HK-2 (cell line): ENCODE results near the gene CFAP69.
A peak's percentile ranks its signal among the peaks of the same experiment; 100 is the strongest.

Source experiments
- DNase-seq: peaks from one replicate; pipeline ENCODE4 v3.0.0-alpha.2; 2018; ENCODE audit not compliant: unreplicated experiment

Gene CFAP69, protein sequence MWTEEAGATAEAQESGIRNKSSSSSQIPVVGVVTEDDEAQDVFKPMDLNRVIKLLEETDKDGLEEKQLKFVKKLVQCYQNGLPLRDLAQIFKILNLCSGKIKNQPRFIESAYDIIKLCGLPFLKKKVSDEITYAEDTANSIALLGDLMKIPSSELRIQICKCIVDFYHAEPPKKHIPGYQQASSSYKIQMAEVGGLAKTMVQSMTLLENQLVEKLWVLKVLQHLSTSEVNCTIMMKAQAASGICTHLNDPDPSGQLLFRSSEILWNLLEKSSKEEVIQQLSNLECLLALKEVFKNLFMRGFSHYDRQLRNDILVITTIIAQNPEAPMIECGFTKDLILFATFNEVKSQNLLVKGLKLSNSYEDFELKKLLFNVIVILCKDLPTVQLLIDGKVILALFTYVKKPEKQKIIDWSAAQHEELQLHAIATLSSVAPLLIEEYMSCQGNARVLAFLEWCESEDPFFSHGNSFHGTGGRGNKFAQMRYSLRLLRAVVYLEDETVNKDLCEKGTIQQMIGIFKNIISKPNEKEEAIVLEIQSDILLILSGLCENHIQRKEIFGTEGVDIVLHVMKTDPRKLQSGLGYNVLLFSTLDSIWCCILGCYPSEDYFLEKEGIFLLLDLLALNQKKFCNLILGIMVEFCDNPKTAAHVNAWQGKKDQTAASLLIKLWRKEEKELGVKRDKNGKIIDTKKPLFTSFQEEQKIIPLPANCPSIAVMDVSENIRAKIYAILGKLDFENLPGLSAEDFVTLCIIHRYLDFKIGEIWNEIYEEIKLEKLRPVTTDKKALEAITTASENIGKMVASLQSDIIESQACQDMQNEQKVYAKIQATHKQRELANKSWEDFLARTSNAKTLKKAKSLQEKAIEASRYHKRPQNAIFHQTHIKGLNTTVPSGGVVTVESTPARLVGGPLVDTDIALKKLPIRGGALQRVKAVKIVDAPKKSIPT

DNA sequence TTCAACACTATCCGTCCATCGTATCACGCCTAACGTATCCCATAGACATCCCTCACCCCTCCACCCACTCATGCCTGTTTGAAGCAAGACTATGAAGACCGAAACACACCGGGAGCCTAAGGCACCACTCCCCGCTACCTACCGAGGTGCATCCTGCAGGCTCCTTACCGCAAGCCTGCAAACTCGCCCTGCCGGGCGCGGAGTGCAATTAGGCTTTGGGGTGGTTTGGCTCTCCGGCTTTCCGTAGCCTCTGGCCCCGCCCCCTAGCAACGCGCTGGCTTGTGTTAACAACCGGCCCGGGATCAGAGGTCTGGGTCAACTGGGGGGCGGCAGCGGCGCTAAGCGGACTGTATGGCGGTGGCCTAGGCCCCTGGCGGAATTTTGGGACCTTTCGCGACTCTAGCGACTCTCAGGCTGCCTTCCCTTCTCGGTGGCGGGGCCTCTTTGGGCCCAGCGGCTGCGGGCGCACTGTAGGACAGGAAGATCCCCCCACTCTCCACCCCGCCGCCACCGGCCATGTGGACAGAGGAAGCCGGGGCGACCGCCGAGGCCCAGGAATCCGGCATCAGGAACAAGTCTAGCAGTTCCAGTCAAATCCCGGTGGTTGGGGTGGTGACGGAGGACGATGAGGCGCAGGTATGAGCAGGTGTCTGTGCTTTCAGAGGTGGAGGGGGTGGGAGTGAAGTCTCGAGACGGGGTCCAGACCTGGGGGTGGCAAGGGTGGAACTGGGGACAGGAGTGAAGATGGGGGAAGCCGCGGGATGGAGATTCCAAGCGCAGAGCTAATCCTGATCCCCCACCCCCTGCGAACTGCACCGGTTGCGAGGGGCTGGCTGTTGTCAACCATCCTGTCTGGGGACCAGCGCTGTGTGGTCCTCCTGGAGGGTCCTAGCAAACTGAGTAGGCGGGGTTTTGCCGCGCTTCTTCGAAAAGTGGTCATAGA, at the start of gene CFAP69:
Gene CFAP69 (plus strand): TSS at position 266 of the 943 bp plus-strand sequence. CDS start 251 bp downstream, at position 517.
- peak; percentile 90 for DNase-seq

DNA sequence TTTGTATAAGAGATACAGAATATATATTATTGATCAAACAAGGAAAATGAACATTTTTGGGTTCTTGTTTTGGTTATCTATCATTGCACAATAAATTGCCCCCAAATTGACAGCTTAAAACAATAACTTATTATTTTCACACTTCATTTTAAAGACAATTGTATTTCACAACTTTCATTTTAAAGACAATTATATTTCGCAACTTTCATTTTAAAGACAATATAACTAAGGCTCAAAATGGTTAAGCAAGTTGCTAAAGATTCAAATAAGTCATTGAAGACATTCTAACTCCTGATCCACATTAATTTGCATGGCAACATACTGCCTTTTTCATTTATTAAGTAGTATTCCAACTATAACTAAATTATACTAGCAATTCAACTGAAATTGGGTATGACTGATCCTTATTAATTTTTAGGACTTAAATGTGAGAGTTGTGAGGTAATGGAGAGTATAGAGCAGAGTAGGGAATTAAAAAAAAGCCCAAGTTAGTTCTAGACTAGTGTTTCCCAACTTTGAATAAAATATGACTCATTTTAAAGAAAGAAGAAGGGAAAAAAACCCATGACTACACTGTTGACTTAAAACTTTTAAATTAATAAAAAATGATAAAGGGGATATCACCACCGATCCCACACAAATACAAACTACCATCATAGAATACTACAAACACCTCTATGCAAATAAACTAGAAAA, 43.3 kb upstream of the CFAP69 start:
- no peak for DNase-seq

DNA sequence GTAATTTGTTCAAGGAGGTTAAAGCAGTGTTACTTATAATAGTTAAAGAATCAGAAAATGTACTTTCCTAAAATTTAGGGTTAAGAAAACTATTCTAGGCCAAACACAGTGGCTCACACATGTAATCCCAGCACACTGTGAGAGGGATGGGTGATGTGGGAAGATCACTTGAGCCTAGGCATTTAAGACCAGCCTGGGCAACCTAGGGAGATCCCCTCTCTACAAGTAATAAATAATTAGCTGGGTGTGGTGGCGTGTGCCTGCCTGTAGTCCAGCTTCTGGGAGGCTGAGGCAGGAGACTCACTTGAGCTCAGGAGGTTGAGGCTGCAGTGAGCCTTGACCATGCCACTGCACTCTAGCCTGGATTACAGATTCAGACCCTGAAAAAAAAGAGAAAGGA, 37.0 kb upstream of the CFAP69 start:
- no peak for DNase-seq

DNA sequence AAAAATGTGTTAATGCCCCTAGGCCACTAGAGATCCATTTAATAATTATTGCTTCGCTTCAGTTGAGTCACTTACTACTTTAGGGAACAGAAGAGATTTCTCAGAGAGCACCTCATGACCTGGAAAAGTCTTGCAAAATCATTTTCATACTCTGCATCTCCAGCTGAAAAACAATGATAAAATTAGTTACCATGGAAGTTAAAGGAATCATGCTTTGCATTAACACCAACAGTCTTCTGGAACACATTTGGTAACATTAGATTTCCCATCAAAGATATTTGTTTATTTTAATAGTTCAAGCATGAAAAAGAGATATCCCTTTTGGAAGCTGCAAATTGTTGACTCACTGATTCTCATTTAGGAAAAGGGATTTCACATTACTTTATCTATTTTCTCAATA, 35.2 kb upstream of the CFAP69 start:
- no peak for DNase-seq

DNA sequence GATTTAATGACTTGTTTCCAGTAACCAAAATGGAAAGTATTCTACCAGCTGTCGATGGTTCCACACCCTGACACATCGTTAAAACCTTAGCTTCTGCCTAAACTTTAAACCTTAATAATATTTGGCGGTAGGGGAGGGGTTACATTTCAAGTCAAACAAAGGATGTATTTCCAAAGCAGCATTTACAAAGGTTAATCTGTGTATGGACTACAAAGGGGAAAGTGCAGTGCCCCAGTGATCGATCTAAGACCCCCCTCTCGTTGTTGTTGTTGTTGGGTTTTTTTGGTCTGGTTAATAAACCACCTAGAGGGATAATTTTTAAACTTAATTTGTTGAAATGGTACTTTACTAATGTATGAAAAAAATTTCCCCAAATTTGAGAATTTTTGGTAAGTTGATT, 34.5 kb upstream of the CFAP69 start:
- no peak for DNase-seq

DNA sequence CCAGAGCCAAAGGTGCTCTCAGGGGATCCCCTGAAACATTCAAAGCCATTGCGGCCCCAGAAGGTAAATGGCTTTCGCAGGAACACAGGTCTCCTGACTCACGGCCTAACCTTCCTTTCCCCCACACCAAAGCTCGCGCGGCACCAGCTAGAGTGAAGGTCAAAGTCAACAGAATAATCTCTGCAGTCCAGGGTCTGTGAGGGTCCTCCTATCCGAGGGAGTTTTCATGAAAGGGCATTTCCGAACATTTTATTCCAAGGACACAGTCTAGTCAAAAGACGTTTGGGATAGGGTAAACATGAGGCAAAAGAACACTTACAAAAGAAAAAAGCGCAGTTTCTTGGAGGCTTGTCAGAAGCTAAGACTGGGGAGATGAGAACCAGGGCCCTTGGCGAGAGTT, 34.0 kb upstream of the CFAP69 start:
- no peak for DNase-seq

DNA sequence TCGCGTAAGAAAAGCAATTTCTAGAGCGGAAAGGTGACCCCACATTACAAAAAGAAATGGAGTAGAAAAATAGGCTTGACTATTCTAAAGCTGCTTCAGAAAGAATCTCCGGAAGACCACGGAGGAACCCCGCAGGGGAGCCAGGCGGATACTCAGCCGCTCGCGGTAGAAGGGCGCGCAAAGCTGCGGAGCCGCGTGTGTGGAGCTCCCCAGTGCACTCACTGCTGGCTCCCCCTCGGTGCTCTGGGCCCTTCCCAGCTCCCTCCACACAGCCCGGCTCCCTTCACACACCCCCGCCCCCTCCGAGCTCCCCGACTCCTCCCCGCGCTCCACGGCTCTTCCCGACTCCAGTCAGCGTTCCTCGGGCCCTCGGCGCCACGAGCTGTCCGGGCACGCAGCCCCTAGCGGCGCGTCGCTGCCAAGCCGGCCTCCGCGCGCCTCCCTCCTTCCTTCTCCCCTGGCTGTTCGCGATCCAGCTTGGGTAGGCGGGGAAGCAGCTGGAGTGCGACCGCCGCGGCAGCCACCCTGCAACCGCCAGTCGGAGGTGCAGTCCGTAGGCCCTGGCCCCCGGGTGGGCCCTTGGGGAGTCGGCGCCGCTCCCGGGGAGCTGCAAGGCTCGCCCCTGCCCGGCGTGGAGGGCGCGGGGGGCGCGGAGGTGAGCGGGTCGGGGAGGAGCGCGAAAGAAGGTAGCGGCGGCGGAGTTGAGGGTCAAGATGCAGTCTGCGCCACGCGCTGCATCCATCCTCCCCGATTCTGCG, 33.4 kb upstream of the CFAP69 start, which contains the start of gene STEAP2:
Gene STEAP2 (plus strand): TSS at position 350 of the 758 bp plus-strand sequence. CDS start 13,343 bp downstream, outside the sequence.
- DNase-seq = peak; percentile 95

DNA sequence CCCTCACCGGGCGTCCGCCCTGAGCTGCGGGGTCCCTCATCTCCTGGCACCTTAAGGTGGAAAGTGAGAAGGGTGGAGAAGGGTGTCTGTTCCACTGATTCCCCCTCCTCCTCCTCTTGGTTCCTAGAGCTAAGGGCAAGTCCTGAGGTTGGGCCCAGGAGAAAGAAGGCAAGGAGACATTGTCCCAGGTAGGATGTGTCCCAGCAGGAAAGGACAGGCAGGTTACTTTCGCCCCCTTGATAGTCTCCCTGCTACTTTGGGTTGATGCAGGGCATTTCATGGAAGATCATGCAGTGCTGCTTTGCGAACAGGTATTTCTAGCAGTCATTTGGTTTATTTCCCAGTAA, 32.9 kb upstream of the CFAP69 start:
- no peak for DNase-seq

DNA sequence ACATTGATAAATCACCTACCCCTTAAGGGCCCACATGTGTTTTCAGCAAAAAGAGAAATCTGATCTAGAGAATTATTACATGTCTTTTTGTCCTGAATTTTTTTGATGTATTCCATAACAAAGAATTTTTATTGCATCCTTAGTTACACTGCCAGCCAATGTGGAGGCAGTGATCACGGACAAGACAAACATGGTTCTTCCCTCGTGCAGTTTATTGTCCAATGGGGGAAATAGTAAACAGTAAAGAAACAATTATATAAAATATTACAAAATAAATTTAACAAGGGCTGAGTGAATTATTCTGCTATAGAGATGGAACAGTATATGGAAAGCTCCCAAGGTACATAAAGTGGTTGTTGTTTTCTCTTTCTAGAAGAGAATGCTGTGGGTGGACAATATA, 31.5 kb upstream of the CFAP69 start:
- DNase-seq = no peak

DNA sequence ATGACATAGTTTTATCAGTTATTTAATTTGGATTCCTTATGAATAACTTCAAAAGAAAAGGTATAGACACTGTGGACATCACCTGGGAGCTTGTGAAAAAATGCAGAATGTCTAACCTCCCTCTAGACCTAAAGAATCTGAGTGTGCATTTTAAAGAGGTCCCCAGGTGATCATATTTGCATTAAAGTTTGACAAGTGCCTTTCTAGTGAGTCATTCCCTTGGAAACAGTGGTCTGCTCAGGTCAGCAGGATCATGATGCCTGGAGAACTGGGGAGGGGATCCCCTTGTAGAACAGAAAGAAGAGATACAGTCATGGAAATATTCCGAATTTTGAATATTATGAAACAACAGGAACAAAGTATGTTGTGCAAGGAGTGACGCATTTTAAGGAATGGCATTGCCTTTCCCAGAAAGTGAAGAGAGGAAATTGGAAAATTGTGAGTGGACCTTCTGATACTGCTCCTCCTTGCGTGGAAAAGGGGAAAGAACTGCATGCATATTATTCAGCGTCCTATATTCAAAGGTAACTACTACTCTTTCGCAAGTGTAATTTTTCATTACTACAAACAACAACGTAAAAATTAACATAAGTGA, 28.8 kb upstream of the CFAP69 start:
- DNase-seq = no peak

DNA sequence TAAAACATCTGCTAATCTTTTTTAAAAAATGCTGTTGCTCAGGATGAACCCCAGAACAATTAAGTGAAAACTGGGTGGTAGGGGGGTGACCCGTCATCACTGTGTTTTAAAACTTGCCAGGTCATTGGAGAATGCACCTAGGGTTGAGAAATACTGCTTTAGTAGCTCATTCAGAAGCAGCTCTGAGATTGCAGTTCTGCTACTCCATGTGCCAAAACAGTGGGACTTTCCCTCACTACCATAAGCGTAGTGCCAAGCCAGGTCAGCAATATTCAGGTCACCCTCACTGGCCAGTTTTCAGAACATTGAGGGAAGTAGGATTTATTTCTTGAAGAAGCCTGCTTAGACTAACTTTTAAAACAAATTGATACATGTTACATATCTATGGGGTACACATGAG, 28.2 kb upstream of the CFAP69 start:
- DNase-seq = no peak

DNA sequence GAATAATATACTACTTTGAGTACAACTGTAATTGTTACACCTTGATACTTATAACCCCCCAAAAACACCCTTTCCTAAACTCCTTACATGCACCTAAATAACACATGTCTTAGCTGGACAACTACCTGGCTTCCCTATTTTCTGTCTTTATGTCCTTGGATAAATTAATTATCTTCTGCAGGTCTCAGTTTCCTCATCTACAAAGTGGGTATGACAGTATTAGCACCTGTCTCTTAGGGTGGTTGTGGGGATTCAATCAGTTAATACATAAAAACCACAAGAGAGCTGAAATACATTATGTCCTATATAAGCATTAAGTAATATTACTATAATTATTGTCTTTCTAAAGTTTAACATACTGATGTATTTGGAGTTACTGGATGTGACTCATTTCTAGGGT, 22.6 kb upstream of the CFAP69 start:
- no peak for DNase-seq

DNA sequence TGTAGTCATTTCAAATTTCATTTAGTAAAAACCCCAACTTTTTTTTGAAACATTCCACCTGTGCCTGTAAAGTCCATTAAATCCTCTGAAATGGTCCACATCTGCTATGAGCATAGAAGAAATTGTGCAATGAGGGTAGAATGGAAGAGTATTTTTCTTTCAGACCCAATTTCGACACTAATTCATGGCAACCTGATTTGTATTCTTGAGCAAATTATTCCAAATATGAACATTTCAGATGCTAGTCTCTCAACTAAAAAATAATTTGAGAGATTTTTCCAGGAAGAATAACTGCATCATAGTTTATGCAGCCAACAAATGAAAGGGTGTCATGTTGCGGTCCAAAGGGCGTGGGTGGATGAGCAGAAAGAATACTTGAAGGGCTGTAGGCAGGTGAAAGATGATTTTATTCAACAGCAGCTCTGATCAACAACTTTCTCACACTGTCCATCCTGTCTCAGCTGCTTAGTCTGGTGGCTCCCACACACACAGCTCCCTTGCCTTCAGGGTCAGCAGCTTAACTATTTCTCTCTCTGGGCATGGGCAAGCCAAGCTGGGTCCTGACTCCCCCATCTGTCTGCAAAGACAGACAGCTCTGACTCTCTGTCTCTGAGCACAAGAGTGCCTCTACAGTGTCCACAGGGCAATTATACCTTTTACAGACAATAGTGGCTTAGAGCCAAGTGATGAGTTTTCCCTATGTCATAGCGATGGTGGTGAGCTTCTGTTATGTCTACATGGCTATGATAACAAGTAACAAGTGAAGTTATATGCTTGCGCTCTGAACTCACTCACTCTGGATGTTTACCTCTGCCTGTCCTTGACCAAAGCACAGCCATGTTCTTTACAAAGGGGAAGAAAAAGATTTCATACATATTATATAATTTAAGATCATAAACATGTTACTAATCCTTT, 21.9 kb upstream of the CFAP69 start:
- DNase-seq = no peak

DNA sequence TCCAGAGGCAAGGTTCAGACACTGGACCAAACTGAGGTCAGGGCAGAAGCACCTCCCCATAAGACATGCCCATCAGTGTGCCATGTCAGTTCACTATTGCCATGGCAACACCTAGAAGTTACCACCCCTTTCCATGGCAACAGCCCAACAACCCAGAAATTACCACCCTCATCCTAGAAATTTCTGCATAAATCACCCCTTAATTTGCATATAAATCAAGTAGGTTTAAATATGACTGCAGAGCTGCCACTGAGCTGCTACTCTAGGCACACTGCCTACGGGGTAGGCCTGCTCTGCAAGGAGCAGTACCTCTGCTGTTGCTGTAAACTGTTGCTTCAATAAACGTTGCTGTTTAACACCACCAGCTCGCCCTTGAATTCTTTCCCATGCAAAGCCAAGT, 20.8 kb upstream of the CFAP69 start:
- DNase-seq = no peak

DNA sequence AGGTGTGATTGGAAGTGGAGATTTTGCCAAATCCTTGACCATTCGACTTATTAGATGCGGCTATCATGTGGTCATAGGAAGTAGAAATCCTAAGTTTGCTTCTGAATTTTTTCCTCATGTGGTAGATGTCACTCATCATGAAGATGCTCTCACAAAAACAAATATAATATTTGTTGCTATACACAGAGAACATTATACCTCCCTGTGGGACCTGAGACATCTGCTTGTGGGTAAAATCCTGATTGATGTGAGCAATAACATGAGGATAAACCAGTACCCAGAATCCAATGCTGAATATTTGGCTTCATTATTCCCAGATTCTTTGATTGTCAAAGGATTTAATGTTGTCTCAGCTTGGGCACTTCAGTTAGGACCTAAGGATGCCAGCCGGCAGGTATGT, 19.8 kb upstream of the CFAP69 start:
- DNase-seq = no peak

DNA sequence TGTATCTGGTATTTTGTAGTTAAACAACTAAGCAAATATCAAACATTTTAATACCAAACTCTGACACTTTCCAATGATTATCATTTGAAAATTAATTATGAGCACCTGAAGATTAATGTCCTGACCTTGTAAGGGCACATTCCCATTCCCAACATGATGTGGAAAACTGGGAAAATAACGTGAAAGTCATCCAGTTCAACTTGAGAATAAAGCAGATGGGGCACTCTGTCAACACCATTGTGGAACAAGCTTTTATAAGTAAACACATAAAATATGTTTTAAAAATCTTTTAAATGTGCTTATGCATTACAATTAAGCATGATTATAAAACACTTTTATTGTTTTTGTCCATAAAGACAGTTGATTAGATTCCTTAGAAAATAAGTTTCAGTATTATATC, 19.4 kb upstream of the CFAP69 start:
- DNase-seq = no peak

DNA sequence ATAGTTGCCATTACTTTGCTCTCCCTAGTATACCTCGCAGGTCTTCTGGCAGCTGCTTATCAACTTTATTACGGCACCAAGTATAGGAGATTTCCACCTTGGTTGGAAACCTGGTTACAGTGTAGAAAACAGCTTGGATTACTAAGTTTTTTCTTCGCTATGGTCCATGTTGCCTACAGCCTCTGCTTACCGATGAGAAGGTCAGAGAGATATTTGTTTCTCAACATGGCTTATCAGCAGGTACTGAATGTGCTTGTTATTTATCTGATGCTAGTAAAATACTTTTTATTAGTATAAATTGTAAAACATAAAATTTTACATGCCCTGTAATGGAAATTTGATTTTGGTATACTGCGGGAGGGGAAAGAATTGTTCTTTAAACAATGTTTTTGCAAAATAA, 17.7 kb upstream of the CFAP69 start:
- no peak for DNase-seq

DNA sequence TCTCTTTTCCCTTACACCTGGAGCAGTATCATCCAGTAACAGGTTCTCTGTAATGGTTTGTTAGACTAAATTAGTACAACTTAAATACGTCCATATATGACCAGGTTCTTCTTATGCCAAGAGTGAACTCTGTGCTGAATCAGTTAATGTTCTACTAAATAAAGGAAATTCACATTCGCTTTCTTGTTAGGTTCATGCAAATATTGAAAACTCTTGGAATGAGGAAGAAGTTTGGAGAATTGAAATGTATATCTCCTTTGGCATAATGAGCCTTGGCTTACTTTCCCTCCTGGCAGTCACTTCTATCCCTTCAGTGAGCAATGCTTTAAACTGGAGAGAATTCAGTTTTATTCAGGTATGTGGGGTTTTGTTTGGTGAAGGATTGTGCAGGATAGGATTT, 15.3 kb upstream of the CFAP69 start:
- no peak for DNase-seq

DNA sequence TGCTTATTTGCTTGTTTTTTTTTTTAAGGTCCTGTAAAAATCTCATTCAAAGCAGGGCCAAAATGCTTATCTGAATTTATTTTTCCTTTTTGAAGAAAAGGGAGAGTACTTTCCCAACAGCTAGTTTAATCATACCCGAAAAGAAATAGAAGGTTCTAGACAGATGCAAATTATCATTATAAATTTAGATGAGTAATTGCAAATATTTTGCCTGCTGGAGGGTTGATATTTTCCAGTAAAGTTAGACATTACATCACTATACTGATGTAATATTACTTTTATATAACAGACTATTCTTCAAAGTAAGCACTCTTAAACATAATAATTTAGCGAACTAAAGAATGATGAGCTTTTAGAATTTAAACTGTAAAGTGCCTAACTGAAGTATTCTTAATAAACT, 14.1 kb upstream of the CFAP69 start:
- no peak for DNase-seq
